ENCODE measurements around the gene ALS2CL.

Gene ALS2CL

GRCh38 chr3:46710671-46711295 lies 17.3 kb upstream of the ALS2CL start:
- FAIRE-seq (no peak), DNase-seq (ENCODE audit: insufficient read length, low spot score) (no peak)
- TF ChIP-seq CTCF (IDR thresholded peaks at IDR 0.05; ENCODE audit: insufficient read depth, missing control alignments), result no peak

- FAIRE-seq, result no peak
- no peak for TF ChIP-seq CTCF (IDR thresholded peaks at IDR 0.05; ENCODE audit: insufficient read depth, missing control alignments)
These were observed 16.8 kb upstream of the ALS2CL start for GRCh38 chr3:46710229-46710628.

GRCh38 chr3:46709721-46710120 lies 16.2 kb upstream of the ALS2CL start:
- DNase-seq (ENCODE audit: insufficient read length, low spot score) (no peak), FAIRE-seq (no peak)
- TF ChIP-seq CTCF (IDR thresholded peaks at IDR 0.05; ENCODE audit: insufficient read depth, missing control alignments), result no peak

More at GRCh38 chr3:46710229-46710628, 16.8 kb upstream of the ALS2CL start:
- no peak for DNase-seq (ENCODE audit: insufficient read length, low spot score)

- TF ChIP-seq CTCF (IDR thresholded peaks at IDR 0.05; ENCODE audit: insufficient read depth, missing control alignments), result no peak
- FAIRE-seq (no peak), DNase-seq (ENCODE audit: insufficient read length, low spot score) (no peak)
These were observed 15.7 kb upstream of the ALS2CL start for GRCh38 chr3:46709157-46709654.

- DNase-seq (ENCODE audit: insufficient read length, low spot score), result no peak
- no peak for TF ChIP-seq CTCF (IDR thresholded peaks at IDR 0.05; ENCODE audit: insufficient read depth, missing control alignments)
- FAIRE-seq, result no peak
These were observed 15.1 kb upstream of the ALS2CL start for GRCh38 chr3:46708401-46709156.

- DNase-seq (ENCODE audit: insufficient read length, low spot score) (no peak), FAIRE-seq (no peak)
- TF ChIP-seq CTCF (IDR thresholded peaks at IDR 0.05; ENCODE audit: insufficient read depth, missing control alignments), result no peak
These were observed 14.1 kb upstream of the ALS2CL start for GRCh38 chr3:46707601-46708011.

Data from D721Med (cell line).